CD4-positive, alpha-beta T cell treated with Interleukin-21 for 1 hour (primary cell): ENCODE data around the gene CPNE9.

Source experiments
- DNase-seq: peaks from one replicate; pipeline ENCODE4 v3.0.0-alpha.2; 2020

Gene CPNE9

GRCh38 chr3:9717563-9717962 lies 13.9 kb downstream of the CPNE9 start:
- no peak for DNase-seq

DNA sequence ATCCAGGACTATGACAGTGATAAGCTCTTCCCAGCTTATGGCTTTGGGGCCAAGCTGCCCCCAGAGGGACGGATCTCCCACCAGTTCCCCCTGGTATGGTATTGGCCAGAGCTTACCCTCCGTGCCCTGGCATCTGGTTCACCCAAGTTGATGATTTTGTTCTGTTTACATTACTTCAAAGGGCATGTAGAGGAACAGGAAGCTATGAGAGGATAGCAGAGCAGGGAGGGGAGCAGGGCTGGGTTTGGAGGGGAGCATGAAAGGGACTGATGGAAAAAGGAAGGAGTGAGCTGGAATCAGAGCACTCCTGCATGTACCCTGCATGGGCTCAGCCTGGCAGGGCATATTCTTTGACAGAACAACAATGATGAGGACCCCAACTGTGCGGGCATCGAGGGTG lies 14.5 kb downstream of the CPNE9 start:
- DNase-seq: no peak

- no peak for DNase-seq
Observed at GRCh38 chr3:9721015-9721699, 17.5 kb downstream of the CPNE9 start.

GRCh38 chr3:9721700-9722060 lies 18.0 kb downstream of the CPNE9 start:
- no peak for DNase-seq

GRCh38 chr3:9725775-9726515 lies 22.3 kb downstream of the CPNE9 start:
- DNase-seq: no peak

GRCh38 chr3:9727041-9727595 lies 23.5 kb downstream of the CPNE9 start:
- DNase-seq: peak; percentile 75

GRCh38 chr3:9727743-9728142 lies 24.1 kb downstream of the CPNE9 start:
- no peak for DNase-seq

DNA sequence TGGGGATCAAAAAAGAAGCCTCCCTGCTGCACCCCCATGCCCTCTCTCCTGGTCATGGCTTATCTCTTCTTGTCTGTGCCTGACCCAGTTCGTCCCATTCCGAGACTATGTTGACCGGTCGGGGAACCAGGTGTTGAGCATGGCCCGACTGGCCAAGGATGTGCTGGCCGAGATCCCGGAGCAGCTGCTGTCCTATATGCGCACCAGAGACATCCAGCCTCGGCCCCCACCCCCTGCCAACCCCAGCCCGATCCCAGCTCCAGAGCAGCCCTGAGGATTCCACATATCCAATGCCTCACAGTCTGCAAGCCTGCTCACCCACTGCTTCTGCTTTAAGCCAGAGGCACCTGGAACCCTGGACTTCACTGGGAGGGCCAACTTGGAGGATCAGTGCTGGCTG lies 25.8 kb downstream of the CPNE9 start:
- no peak for DNase-seq

DNA sequence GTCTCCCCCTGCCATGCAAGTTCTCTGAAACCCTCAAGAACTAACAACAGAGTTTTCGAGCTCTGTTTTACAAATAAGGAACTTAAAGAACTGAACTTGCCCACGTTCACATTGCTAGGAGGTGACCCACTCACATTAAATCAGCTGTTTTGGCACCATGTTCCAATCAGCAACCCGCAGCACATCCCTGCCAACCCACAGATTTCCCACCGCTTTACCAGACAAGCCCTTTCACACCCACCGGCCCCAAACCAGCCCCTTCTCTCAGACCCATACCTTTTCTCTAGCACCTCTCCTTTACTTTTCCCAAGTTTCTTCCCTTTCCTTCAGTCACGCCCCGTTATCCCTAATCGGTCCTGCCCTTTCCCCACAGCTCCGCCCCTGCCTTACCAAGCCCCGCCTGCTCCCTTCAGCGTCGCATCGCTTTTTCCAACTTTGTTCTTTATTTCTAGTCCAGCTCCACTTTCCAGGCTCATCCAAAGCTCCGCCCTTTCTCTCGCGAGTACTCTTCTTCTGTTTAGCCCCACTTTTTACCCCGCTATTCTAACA lies 27.1 kb downstream of the CPNE9 start:
- no peak for DNase-seq

DNA sequence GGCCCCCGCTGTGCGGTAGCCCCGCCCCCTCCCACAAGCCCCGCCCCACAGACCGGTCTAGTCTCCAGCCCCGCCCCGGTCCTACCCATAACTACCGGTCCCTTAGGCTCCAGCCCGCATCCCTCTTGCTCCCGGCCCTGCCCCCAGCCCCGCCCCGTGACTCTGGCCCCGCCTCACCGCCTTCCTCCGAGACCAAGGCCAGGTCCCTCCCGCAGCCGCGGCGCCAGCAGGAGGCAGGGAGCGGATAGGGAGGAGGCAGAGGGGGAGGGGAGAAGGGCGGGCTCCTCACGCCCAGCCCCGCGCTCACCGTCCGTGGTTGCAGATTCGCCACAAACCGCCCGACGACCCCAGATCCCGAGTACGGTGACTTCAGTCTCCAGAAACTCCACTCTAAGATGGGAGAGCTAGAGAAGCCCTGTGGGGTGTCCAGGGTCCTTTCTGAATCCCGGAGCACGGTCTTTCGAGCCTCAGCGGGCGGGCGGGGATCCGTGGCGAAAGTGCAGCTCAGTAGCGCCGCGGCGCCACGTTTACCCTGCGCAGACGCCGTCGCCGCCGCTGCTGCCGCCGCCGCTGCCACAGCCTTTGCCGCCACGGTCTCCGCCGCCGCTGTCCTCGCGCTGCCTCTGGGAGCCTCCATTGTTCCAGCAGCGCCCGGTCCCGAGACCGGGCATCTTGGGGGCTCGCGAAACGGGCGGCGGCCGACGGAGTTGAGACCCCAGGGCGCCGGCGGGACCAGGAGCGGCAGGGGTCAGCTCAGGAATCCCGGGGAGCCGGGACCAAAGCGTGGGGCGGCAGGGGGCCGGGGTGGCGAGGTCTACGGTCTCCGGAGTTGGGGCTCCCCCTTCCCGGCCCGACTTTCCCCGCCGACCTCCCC lies 27.8 kb downstream of the CPNE9 start, which contains the start of gene BRPF1:
TSS of gene BRPF1 (plus strand) at position 530 of the 874 bp plus-strand sequence. CDS start 2,406 bp downstream, outside the sequence.
- peak; percentile 100 for DNase-seq

DNA sequence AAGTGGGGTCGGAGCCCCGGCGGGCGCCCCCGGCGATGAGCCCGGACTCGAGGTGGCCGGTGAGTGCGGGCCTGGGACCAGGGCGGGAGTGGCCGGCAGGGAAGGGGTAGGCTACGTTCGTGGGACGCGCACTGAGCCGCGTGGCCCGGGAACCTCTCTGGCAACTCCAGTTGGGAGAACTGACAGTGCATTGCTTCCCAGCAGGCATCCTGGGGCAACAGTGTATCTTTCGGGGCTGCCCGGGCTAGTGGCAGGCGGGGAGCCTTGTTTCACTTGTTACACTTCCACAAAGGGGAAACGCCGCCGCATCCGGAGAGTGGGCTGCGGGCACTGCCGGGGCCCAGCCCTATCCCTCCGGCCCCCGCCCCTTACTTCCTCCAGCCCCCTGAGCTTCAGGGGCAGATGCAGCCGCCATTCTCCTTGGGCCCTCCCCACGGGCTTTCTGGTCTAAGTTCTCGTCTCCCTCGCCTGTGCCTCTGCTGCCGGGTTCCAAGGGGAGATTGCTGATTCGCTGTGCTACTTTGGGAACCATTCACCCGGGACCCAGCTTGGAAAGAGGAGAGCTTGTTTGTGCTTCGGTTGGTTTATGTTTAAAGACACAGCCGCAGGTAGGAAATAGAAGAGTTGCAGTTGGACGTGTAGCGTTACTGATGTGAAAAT lies 28.6 kb downstream of the CPNE9 start:
- DNase-seq: peak; percentile 64

GRCh38 chr3:9732740-9733115 lies 29.1 kb downstream of the CPNE9 start:
- DNase-seq: no peak

- no peak for DNase-seq
Observed at GRCh38 chr3:9736831-9737230, 33.2 kb downstream of the CPNE9 start.

- DNase-seq: no peak
Observed at GRCh38 chr3:9739181-9739580, 35.5 kb downstream of the CPNE9 start.

GRCh38 chr3:9742560-9742959 lies 38.9 kb downstream of the CPNE9 start:
- no peak for DNase-seq

- DNase-seq: no peak
Observed at GRCh38 chr3:9743548-9743947, 39.9 kb downstream of the CPNE9 start.

- no peak for DNase-seq
Observed at GRCh38 chr3:9744162-9744561, 40.5 kb downstream of the CPNE9 start.

- no peak for DNase-seq
Observed at GRCh38 chr3:9745521-9745920, 41.9 kb downstream of the CPNE9 start.

- DNase-seq: no peak
Observed at GRCh38 chr3:9746330-9746729, 42.7 kb downstream of the CPNE9 start.

DNA sequence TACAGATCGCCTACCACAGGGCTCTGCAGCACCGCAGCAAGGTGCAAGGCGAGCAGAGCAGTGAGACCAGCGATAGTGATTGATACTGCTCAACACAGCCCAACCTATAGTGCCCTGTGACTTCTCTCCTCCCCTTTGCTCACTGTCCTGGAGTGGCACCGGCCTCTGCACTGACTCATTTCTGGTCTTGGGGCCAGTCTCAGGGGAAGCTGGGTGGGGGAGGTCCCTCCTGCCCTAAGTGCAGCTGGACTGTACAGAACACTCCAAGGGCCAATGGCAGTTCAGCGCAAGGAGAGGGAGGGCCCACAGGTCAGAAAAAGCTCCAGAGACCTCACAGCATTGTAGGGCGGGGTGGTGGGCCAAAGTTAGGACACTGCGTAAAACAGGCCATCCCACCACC lies 43.6 kb downstream of the CPNE9 start:
- DNase-seq: no peak

- no peak for DNase-seq
Observed at GRCh38 chr3:9748031-9748430, 44.4 kb downstream of the CPNE9 start.

GRCh38 chr3:9749296-9749644 lies 45.6 kb downstream of the CPNE9 start:
- no peak for DNase-seq
